GM19397 (cell line): ENCODE results near the gene BFSP2.
"Not testable (repeated sequence)": the region's sequence is repeated elsewhere in the genome, so short reads cannot be mapped to it uniquely, and the experiment has no call there.

Source experiments
- ATAC-seq: cut with Tn5 transposase; IDR thresholded peaks from one replicate; pipeline ENCODE4 v1.9.1; 2021; ENCODE audit warnings: mild to moderate bottlenecking, moderate library complexity; ENCODE audit not compliant: unreplicated experiment

BFSP2 gene

GRCh38 chr3:133512416-133513089 is 112.7 kb downstream of the BFSP2 start:
- no peak for ATAC-seq

DNA sequence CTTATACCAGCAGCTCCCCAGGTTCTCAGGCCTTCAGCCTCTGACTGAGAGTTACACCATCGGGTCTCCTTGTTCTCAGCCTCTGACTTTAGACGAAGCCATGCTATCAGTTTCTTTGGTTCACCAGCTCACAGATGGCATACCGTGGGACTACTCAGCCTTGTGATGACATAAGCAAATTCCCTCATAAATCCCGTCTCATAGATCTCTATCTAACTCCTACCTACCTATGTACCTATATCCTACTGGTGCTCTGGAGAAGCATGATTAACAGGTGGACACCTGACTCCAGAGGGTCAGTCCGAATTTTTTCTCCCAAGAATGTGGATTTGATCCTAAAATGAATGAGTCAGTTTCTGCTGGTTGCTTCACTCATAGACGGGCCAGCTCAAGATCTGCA is 114.6 kb downstream of the BFSP2 start:
- ATAC-seq, result no peak

DNA sequence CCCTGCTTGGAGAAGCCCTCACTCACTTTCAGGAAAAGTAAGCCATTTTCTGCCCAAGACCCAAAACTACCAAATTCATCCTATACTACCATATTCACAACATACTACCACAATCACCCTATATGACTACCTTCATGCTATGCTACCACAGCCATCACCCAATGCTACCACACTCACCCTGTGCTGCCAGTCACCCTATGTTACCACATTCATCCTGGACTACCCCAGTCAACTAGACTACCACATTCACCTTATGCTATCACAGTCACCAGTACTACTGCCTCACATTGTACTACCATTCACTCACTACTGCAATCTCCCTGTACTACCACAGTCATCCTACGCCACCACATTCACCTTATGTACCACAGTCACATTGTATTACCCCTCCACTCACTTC is 115.3 kb downstream of the BFSP2 start:
- no peak for ATAC-seq

DNA sequence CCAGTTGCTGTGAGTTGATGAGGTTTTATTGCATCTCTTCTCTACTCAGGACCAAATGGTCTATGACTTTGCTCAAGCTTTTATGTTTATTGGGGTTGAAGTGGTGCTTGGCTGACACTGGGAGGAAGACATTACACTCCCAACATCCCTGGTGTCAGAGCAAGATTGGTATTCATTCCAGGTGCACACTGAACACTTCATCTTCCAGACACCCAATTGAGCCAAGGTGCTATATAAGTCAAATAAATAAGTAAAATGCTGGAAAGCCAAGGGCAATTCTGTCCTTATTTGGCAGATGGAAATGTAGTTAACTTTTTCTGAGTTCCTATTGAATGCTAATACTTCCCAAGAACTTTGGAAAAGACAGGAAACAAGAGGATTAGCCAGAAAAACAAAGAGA is 120.4 kb downstream of the BFSP2 start:
- ATAC-seq, result no peak

DNA sequence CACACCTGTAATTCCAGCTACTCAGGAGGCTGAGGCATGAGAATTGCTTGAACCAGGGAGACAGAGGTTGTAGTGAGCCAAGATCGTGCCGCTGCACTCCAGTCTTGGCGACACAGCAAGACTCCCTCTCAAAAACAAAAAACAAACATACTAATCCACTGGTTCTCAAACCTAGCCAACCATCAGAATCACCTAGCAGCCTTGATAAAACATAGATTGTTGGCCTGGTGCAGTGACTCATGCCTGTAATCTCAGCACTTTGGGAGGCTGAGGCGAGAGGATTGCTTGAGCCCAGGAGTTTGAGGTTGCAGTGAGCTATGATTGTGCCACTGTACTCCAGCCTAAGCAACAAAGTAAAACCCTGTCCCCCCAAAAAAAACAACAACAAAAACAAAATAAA is 121.1 kb downstream of the BFSP2 start:
- ATAC-seq, result not testable (repeated sequence)

DNA sequence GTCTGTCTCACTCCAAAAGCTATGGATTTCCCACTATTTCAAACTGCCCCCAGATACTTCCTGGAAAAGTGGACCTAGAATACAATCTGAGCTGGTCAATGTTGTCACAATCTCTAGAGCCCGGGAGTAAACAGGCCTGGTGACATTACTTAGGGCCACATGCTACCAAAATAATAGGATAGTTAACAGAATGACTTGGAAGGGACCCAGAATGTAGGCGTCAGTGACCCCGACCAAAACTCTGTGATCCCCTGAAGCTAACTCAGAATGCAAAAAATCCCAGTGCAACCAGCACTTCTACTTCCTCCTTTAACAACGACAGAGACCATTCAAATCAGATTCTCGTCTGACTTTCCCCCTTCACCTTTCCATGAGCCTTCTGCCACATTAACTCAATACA is 122.1 kb downstream of the BFSP2 start:
- ATAC-seq, result no peak

GRCh38 chr3:133523758-133524157 is 123.9 kb downstream of the BFSP2 start:
- ATAC-seq, result not testable (repeated sequence)
